Loucy (cell line): Measurements from ENCODE around the gene YIF1A.

ENCODE experiments used
- H2AFZ ChIP-seq: fragments of 200-600 bp; sonication (generic); 2 replicates; pipeline ENCODE4 v1.6.0; 2016; ENCODE audit warnings: antibody characterized with exemption, mild to moderate bottlenecking, low read length, moderate library complexity
- H3F3A ChIP-seq: fragments of 200-600 bp; 2 replicates; pipeline ENCODE4 v1.6.0; 2016; ENCODE audit warnings: antibody characterized with exemption, low read depth, mild to moderate bottlenecking
- H3K27me3 ChIP-seq: fragments of 200-600 bp; sonication (generic); 2 replicates; pipeline ENCODE4 v1.6.1; 2014; ENCODE audit warnings: low read length, mild to moderate bottlenecking; ENCODE audit not compliant: insufficient read depth, poor library complexity, severe bottlenecking
- H3K36me3 ChIP-seq: fragments of 200-600 bp; sonication (generic); 2 replicates; pipeline ENCODE4 v1.6.1; 2016; ENCODE audit warnings: low read length; ENCODE audit not compliant: insufficient read depth
- H3K4me1 ChIP-seq: fragments of 200-600 bp; sonication (generic); 2 replicates; pipeline ENCODE4 v1.5.1; 2014; ENCODE audit warnings: low read length, mild to moderate bottlenecking; ENCODE audit not compliant: insufficient read depth, poor library complexity, severe bottlenecking
- H3K4me2 ChIP-seq: fragments of 200-600 bp; sonication (generic); 2 replicates; pipeline ENCODE4 v1.6.0; 2014; ENCODE audit warnings: antibody characterized with exemption, low read length, low read depth, mild to moderate bottlenecking; ENCODE audit not compliant: poor library complexity, severe bottlenecking
- H3K4me3 ChIP-seq: fragments of 200-600 bp; sonication (generic); 2 replicates; pipeline ENCODE4 v1.5.1; 2014; ENCODE audit warnings: low read length, mild to moderate bottlenecking, mixed read lengths; ENCODE audit not compliant: poor library complexity, severe bottlenecking
- H3K79me2 ChIP-seq: fragments of 200-600 bp; sonication (generic); 2 replicates; pipeline ENCODE4 v1.6.1; 2014; ENCODE audit warnings: low read length; ENCODE audit not compliant: insufficient read depth
- H3K9ac ChIP-seq: fragments of 200-600 bp; sonication (generic); 2 replicates; pipeline ENCODE4 v1.6.0; 2014; ENCODE audit warnings: mild to moderate bottlenecking, low read depth, low read length, moderate library complexity; ENCODE audit not compliant: poor library complexity, severe bottlenecking
- H3K9me2 ChIP-seq: fragments of 200-600 bp; sonication (generic); replicated peaks from 2 replicates; pipeline ENCODE4 v1.6.1; 2016; ENCODE audit warnings: low read depth, low read length, mixed read lengths
- H3K9me3 ChIP-seq: fragments of 200-600 bp; sonication (generic); 2 replicates; pipeline ENCODE4 v1.6.1; 2014; ENCODE audit warnings: mild to moderate bottlenecking, antibody characterized with exemption, low read length, low read depth; ENCODE audit not compliant: insufficient read depth
- H4K20me1 ChIP-seq: fragments of 200-600 bp; sonication (generic); 2 replicates; pipeline ENCODE4 v1.6.0; 2014; ENCODE audit warnings: antibody characterized with exemption, low read length, mild to moderate bottlenecking; ENCODE audit not compliant: insufficient read depth, poor library complexity, severe bottlenecking
- CTCF ChIP-seq: fragments of 200-600 bp; sonication (generic); conservative IDR thresholded peaks from 2 replicates; pipeline ENCODE4 v1.5.1; 2014; ENCODE audit warnings: mild to moderate bottlenecking, antibody characterized with exemption, low read length
- EZH2phosphoT487 ChIP-seq: fragments of 200-600 bp; IDR thresholded peaks from 2 replicates; pipeline ENCODE4 v1.6.1; 2018; ENCODE audit warnings: antibody characterized with exemption, mild to moderate bottlenecking, moderate library complexity, borderline replicate concordance

Gene YIF1A

GRCh38 chr11:66314561-66315497 lies 25.9 kb upstream of the YIF1A start:
- H3K79me2 ChIP-seq = no peaks in the 10 kb centered on the region
- H3K4me3 ChIP-seq = no peak overlapping the region
- no peaks in the 10 kb centered on the region for H3K27me3 ChIP-seq
- H3K9ac ChIP-seq = no peak overlapping the region
- no peaks in the 10 kb centered on the region for H4K20me1 ChIP-seq
- H3K4me2 ChIP-seq = no peak overlapping the region
- H3K4me1 ChIP-seq = peaks cover 43% of the 10 kb centered on the region
- H2AFZ ChIP-seq = no peak overlapping the region
- no peaks in the 10 kb centered on the region for H3K9me3 ChIP-seq
- H3K9me2 ChIP-seq = no peaks in the 10 kb centered on the region
- no peaks in the 10 kb centered on the region for H3F3A ChIP-seq
- no peaks in the 10 kb centered on the region for H3K36me3 ChIP-seq
- TF ChIP-seq CTCF (no peak), EZH2phosphoT487 (no peak)

- Histone ChIP-seq H3K9me3 (no peaks in the 10 kb centered on the region), H3F3A (no peaks in the 10 kb centered on the region), H3K4me3 (no peak overlapping the region), H3K4me2 (peak overlapping the region; percentile 68), H3K27me3 (no peaks in the 10 kb centered on the region), H3K36me3 (no peaks in the 10 kb centered on the region), H3K79me2 (no peaks in the 10 kb centered on the region), H3K9me2 (no peaks in the 10 kb centered on the region), H3K4me1 (peaks cover 40% of the 10 kb centered on the region), H4K20me1 (no peaks in the 10 kb centered on the region), H2AFZ (no peak overlapping the region), H3K9ac (peak overlapping the region; percentile 62)
- TF ChIP-seq EZH2phosphoT487 = no peak
Measured at GRCh38 chr11:66314186-66314501, 25.2 kb upstream of the YIF1A start.

- no peaks in the 10 kb centered on the region for H3F3A ChIP-seq
- H3K27me3 ChIP-seq = no peaks in the 10 kb centered on the region
- H2AFZ ChIP-seq = no peak overlapping the region
- H3K9me2 ChIP-seq = no peaks in the 10 kb centered on the region
- H3K4me1 ChIP-seq = peaks cover 34% of the 10 kb centered on the region
- H3K36me3 ChIP-seq = no peaks in the 10 kb centered on the region
- peak overlapping the region; percentile 68 for H3K4me2 ChIP-seq
- H3K79me2 ChIP-seq = no peaks in the 10 kb centered on the region
- H3K9me3 ChIP-seq = no peaks in the 10 kb centered on the region
- peak overlapping the region; percentile 62 for H3K9ac ChIP-seq
- peak overlapping the region; percentile 63 for H3K4me3 ChIP-seq
- TF ChIP-seq CTCF = peak; percentile 35
- no peak for TF ChIP-seq EZH2phosphoT487
- no peaks in the 10 kb centered on the region for H4K20me1 ChIP-seq
Measured at GRCh38 chr11:66313321-66314185, 24.6 kb upstream of the YIF1A start.
